Measurements from ENCODE around the gene NTNG1.
A peak's percentile ranks its signal among the peaks of the same experiment; 100 is the strongest.

NTNG1 gene

DNA sequence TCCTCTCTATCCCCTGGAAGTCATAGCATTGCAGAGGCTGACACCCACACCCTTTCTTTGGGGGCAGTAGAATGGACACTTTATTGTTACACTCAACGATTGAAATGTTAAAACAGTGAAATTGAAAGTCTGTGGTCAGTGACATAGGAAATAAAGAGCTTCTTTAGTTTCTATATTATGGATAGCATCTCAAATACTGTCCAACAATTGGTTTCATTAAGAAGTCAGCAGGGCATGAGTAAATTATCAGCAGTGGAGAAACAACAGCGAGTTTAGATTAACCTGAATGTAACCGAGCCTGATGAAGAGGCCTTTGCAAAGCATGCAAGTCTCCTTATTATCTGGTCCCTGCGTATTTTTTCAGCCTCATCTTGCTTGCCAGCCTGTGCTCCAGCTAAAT lies 350.7 kb downstream of the NTNG1 start:
- no peak for DNase-seq (ENCODE audit: low read depth in 2 of 3, low spot score in 1 of 3)

DNA sequence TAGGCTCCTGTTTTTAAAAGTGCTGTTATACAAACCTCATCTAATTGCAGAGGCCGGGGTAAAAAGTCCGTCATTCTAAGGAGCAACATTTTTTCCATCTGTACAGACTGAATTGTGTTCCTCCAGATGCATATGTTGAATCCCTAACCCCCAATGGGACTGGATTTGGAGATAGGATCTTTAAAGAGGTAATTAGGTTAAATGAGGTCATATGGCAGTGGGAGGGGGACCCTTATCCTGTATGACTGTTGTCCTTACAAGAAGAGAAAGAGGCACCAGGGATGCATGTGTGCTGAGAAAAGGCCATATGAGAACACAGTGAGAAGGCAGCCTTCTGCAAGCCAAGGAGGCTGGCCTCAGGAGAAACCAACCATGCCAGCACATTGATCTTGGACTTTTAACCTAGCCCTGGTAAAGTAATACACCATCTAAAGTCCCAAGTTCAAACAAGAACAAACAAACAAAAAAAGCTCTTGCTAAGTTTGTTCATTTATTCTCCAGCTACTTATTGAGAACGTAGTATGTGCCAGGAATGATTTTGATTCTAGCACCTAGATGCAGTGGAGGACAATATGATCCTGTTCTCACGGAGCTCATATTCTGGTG lies 352.4 kb downstream of the NTNG1 start:
- DNase-seq (ENCODE audit: low read depth in 2 of 3, low spot score in 1 of 3) = no peak

DNA sequence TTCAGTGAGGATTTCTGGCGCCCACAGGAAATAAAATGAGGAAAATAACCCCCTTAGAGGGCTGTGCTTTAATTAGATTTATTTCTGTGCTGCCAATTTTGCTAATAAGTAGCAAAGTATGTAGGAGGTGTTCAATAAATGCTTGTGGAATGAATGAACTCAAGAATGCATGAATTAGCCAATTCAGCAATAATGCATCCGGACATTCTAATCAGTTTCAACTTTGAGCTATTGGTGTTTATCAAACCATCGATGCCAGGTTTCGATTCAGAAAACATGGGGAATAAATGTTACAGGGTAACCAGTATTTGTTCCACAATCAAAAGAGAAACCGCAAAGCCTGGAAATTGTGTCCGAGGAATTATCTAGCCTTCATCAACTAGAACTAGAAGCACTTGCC lies 353.2 kb downstream of the NTNG1 start:
- no peak for DNase-seq (ENCODE audit: low read depth in 2 of 3, low spot score in 1 of 3)

DNA sequence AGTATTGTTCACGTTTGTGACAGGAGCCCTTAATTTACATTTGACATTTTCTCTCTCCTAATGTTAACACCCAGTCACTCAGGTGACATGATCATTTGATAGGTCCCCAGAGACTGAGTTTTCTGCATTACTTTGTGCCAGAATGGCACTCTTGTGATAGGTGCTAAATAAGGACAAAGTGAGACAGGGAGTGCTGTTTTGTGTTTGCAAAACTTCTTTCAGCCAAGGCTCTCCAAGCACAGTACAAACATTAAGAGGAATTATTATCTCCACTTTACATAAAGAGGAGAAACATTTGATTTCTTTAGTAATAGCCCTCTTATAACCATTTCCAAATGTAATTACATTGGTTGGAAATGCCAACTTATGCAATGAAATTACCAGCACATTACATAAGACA lies 355.2 kb downstream of the NTNG1 start:
- no peak for DNase-seq (ENCODE audit: low read depth in 2 of 3, low spot score in 1 of 3)

DNA sequence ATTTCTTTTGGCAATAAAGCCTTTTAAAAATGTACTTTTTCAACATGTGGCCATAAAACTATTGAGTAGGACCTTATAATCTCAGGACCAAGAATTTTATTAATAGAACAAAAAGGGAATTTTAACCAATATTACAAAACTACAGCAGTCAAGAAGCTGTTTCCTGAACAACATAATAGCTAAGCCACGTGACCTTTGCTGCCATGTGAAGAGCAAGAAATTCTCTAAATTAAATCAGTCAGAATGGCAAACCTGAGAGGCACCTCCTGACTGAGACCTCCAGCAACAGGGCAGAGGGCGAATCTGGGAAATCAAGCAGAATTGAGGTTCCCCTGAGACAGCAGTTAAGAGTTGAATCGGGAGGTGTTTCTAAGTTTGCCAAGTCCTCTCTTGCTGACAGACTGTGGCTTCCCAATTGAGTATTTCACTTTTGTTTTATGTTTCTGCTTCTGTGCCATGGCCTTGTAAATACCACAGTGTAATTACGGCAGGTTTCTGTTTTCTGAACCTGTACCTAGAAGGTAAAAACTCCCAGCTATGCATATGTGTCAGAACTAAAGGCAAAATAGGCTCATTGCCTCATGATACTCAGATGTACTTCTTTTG lies 358.4 kb downstream of the NTNG1 start:
- no peak for DNase-seq (ENCODE audit: low read depth in 2 of 3, low spot score in 1 of 3)

DNA sequence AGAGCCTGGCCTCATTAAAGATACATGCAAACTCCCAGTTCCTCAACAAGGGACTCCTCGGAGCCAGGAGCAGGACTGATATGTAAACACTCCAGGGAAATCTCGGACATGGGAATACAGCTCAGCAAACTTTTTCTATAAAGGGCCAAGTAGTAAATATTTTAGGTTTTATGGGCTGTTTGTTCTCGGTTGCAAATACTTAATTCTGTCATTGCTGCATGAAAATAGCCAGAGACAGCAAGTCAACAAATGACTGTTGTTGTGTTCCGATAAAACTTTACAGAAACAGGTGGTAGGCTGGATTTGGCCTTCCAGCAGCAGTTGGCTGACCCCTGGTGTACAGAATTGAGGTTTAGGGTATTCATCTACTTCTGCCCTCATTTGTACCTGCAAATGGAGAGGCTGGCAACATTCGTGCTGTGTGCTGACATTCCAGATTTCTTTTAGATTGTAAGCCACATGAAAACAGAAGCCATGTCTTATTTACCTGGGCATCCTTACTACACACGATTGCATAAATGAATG lies 360.3 kb downstream of the NTNG1 start:
- no peak for DNase-seq (ENCODE audit: low read depth in 2 of 3, low spot score in 1 of 3)

DNA sequence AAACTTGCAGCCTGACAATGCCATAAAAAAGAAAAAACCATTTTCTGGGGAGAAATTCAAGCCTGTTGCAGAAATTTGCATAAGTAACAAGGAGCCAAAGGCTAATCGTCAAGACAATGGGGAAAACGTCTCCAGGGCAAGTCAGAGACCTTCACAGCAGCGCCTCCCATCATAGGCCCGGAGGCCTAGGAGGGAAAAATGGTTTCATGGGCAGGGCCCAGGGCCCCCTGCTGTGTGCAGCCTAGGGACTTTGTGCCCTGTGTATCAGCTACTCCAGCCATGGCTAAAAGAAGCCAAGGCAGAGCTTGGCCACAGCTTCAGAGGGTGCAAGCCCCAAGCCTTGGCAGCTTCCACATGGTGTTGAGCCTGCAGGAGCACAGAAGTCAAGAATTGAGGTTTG lies 369.5 kb downstream of the NTNG1 start:
- no peak for DNase-seq (ENCODE audit: low read depth in 2 of 3, low spot score in 1 of 3)

DNA sequence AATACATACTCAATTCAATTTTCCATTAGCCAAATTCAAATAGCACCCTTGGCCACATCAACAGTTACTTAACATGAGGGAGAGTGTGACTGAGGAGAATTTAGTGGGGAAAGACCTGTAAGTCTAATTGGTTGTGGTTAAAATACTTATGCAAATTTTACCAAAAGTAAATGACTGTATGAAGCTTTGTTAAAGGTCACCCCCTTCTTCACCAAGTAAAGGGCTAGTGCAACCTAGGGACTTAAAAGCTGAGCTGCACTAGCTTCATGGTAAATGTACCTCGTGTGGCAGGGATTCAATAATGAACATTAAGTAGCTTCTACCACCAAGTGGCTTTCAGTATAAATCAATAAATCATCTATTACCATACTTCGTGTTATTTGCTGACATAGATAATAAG lies 372.0 kb downstream of the NTNG1 start:
- no peak for DNase-seq (ENCODE audit: low read depth in 2 of 3, low spot score in 1 of 3)

DNA sequence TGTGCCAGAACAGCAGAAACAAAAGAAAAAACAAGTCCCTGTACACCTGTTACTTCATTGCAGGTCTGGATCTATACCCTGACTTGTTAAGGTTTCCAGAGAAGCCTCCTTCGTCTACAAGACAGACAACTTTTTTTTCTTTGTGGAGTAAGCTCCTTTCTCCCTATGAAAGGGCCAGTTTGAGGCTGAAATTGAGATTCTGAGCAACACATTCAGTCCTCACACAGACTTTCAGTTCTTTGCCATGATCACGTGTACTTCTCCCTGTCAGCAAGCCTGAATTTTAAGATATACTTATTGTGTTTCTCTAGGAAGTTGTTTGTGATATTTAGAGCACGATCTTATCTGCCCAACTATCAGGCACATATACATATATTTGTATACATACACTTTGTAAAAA lies 374.0 kb downstream of the NTNG1 start:
- no peak for DNase-seq (ENCODE audit: low read depth in 2 of 3, low spot score in 1 of 3)

DNA sequence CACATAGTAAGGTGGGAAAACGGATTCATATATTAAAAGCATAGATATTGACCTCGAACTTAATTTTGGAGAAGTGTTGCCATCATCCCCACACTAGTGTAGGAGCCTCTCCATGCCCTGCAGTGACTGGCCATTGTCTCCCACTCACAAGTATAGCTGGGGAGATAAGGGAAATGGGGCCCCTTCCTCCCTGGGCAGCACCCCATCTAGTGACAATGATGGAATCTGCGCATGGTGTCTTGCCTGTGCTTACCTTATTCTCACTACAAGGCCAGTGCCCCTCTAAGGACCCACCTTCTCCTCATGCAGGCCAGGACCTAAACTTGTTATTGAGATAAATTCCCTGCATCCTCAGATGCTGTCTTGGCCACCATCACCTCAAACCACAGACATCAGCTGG lies 374.9 kb downstream of the NTNG1 start:
- DNase-seq (ENCODE audit: low read depth in 2 of 3, low spot score in 1 of 3) = no peak

DNA sequence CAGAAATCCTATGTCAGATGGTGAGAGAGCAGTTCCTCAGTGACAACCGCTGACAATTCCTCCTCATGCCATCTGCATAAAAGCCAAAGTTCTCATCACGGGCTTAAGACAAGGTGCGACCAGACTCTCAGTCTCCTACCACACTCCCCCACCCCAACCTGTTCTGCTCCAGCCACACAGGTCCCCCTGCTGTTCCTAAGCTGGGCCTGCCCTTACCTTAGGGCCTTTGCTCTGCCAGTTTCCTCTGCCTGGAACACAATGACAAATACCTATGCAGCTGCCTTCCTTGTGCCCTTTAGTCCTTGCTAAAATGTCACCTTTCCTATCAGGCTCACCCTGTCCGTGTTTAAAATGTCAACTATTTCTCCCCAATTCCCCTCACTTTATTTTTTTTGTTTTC lies 382.2 kb downstream of the NTNG1 start:
- DNase-seq (ENCODE audit: low read depth in 2 of 3, low spot score in 1 of 3) = no peak

DNA sequence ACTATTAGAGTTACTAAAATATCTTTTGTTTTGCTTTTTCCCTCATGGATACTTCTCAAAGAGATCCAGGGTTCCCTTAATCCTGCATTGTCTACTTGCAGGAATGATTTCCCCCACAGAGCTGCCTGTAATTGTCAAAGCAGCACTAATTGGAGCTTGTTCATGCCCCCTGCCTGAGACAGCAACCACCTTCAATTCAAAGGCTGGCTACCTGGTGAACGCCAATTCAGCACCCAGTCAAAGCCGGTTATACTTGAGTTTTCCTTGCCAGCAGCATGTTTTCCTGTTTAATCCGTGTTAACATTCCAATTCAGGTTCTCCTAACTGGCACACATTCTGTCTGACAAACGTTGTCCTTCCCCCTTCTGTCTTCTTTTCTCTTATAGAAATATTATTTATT lies 382.9 kb downstream of the NTNG1 start:
- no peak for DNase-seq (ENCODE audit: low read depth in 2 of 3, low spot score in 1 of 3)

DNA sequence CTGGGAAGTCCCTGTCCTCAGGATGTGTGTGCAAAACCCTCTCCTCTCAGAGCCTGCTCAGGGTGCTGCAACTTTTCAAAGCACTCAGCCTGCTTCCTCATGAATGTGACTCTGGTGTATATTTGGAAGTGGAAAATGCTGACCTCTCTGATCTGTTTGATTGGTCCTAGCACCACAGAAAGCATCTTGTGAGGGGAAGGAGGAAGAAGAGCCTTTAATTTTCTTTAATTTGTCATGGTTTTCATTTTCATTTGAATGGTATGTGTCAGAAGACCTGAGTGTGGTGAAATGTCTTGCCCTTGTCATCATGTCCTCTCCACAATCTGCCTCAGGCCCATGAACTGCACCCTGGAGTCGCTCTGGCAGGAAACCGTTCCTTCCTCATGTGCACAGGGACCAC lies 383.5 kb downstream of the NTNG1 start:
- no peak for DNase-seq (ENCODE audit: low read depth in 2 of 3, low spot score in 1 of 3)

DNA sequence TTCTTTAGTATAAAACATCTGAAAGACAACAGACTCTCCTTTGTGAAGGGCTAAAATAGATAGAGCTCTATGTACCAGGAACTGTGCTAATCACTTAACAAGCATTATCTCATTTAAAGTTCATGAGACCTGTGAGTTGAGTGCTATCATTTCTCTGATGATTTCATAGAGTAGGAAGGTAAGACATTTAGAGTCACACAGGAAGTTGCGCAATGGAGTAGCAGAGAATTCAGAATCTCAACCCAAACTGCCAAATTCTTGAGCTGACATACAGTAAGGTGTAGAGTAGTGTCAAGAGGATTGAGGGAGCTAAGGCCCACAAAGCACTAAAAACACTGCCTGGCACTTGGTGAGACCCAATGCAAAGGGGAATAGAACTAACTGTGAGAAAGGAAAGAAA lies 384.3 kb downstream of the NTNG1 start:
- no peak for DNase-seq (ENCODE audit: low read depth in 2 of 3, low spot score in 1 of 3)

DNA sequence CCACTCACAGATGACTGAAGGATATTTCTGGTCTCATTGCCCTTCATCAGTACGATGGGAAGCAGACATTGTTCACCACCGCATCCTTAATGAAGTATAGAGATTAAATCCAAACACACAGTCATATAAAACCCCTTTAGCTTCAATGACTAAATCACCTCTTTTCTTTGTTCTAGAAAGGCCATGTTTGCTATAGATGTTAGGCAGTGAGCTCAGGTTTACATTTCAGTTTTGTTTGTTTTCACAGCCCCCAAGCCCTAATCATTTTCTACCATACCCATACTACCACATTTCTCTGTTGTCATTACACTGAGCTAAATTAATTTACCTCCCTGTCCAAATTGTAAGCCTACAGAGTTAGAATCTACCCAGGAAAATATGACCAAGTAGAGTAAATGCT lies 385.1 kb downstream of the NTNG1 start:
- DNase-seq (ENCODE audit: low read depth in 2 of 3, low spot score in 1 of 3) = no peak

DNA sequence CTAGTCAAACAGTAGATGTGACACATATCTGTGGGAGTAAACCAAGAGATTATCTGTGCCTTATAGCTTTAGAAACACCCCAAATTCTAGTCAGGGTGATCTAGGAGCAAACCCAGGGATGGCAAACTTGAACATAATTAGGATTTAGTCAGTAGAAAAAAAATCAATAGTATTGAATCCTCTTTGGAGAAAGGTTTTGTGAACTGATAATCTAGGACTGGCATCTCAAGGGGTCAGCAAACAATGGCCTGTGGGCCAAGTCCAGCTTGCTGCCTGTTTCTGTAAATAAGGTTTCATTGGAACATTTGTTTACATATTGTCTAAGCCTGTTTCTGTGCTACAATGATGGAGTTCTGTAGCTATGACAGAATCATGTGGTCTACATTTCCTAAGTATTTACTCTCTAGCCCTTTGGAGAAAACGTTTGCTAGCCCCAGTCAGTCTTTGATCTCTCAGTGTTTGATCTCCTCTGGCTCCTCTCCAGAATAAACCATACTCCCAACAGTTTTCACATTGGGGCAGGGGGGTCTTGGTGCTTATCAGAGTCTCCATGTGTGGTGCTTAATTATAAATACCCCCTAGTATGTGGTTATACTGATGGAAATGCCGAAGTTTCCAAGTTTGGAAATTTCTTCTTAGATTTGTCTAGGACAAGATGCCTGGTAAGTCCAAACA lies 385.8 kb downstream of the NTNG1 start:
- DNase-seq (ENCODE audit: low read depth in 2 of 3, low spot score in 1 of 3) = no peak

DNA sequence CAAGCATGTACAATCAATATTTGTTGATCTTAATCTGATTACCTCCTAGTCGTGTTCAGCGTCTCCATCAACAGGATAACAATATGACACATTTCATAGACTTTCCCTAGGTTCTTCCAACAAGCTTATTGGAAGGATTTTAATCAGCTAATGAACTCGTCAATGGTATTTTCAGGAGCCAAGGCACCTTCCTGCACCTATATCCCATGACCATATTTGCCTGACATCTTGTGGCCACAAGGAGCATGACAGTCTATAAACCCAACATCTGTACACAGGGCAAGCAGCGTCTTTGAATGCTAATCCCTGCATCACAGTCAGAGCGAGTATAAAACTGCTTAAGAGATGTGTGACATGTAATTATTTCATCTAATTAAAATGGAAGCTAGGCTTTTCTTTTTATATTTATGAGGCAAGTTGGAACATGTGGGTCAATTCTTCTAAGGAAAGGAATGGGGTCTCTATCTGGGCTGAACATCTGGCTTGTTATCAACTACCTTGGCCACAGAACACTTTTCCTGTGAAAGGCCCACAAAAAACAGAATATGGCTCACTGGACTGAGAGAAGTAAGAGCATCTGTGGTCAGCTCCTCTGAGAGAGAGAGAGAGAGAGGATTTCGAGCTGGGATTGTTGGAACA lies 388.8 kb downstream of the NTNG1 start:
- DNase-seq (ENCODE audit: low read depth in 2 of 3, low spot score in 1 of 3) = peak in 1 of 3 donors; percentile 13

DNA sequence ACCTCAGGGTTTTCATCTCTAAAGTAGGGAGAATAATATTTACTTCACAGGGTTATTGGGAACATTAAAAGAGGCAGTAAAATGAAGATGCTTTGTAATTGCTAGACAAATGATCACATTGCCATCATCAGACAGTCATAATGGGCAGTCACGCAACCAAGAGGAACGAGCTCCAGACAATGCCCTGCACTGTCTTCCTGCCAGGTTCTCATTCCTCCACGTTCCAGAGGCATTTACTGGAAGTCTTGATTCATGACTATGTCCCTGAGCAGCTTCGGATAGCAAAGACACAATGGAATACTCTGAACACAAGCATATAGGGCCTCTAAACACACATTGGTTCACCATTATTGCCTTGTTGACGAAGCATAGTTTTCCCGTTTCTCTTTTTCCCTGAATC lies 389.7 kb downstream of the NTNG1 start:
- no peak for DNase-seq (ENCODE audit: low read depth in 2 of 3, low spot score in 1 of 3)

DNA sequence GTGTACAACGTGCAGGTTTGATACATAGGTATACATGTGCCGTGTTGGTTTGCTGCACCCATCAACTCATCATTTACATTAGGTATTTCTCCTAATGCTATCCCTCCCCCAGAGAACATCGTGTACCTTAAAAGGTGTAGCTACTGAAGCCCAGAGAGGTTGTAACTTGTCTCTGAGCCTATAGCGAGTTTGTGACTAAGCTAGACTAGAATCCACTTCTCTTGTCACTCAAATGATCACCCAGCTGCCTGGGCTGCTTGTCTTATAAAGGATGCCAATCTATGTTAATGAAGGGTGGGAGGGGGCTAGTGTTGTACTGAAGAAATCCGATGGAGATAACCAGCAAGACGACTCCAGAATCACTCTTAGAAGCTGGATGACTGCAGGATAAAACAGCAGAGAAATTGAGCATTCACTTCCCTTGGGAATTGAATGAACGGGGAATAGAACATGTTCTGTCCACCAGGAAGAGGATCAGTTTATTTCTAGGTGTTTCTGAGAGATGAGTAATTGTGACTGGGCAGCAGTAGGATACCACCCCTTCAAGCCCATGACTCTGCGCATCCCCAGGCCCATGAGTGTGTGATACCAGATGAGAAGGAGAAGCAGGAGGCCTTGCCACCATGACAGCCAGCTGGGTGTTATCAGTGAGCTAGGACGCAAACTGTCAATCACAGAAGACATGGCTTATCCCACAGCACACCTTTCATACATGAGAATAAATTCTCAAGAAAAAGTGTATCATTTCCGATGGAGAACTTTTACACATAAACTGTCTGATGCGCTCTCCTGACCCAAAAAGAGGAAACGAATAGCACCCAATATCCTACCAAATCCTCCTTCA lies 390.4 kb downstream of the NTNG1 start:
- no peak for DNase-seq (ENCODE audit: low read depth in 2 of 3, low spot score in 1 of 3)

DNA sequence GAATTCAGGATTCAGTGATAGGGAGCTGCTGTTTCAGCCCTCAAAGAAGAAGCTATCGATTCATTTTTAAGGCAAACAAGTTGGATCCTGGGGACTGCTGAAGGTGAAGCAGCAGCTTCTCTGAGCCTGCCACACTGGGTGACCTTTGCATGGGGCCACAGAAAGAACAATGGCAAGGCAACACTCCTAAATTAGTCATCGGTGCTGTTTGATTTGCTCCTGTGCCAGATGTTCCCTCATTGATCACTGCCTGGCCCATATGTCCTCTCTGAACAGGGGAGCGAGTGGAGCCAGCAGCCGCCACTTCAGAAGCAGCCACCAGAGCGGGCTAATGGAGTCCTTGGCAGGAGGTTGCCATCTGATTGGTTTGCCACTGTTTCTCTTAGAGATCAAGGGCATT lies 391.5 kb downstream of the NTNG1 start:
- no peak for DNase-seq (ENCODE audit: low read depth in 2 of 3, low spot score in 1 of 3)

Data from stimulated activated CD4-positive, alpha-beta T cell treated with anti-CD3 and anti-CD28 coated beads, Interleukin-12 subunit alpha, Interleukin-12 subunit beta, amount 100 ng/mL, for 48 hours (primary cell).